Neural cell (in vitro differentiated cells): ENCODE results near the gene MED13L.

ENCODE experiments used
- TF ChIP-seq, protein P1 (sequence below): fragments of 450-650 bp; IDR thresholded peaks from 2 replicates; pipeline ENCODE4 v1.5.1; 2014; ENCODE audit warnings: antibody characterized with exemption, mild to moderate bottlenecking, moderate library complexity; ENCODE audit not compliant: poor library complexity, severe bottlenecking
- TF ChIP-seq, protein P2 (sequence below): IDR thresholded peaks from 2 replicates; pipeline ENCODE4 v1.6.1; 2012; ENCODE audit warnings: borderline replicate concordance

DNA sequence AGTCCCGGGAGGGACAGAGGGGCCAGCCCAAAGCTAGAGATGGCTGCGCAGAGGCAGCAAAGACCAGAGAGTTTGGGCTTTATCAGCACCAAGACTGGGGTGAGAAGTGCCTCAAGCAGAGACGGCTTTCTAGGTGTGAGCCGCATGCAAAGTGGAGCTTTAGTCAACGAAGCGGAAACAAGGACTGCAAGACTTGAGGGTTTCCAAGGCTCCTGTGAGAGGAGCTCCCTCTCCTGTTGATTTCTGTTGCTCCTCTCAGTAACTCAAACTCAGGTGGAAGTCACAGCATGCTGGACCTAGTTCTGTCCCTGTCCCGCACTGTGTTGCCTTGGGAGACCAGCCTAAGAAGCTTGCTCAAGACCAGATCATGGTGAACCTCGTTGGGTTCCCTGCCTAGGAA, 327.8 kb downstream of the MED13L start:
- TF ChIP-seq, protein P1, sequence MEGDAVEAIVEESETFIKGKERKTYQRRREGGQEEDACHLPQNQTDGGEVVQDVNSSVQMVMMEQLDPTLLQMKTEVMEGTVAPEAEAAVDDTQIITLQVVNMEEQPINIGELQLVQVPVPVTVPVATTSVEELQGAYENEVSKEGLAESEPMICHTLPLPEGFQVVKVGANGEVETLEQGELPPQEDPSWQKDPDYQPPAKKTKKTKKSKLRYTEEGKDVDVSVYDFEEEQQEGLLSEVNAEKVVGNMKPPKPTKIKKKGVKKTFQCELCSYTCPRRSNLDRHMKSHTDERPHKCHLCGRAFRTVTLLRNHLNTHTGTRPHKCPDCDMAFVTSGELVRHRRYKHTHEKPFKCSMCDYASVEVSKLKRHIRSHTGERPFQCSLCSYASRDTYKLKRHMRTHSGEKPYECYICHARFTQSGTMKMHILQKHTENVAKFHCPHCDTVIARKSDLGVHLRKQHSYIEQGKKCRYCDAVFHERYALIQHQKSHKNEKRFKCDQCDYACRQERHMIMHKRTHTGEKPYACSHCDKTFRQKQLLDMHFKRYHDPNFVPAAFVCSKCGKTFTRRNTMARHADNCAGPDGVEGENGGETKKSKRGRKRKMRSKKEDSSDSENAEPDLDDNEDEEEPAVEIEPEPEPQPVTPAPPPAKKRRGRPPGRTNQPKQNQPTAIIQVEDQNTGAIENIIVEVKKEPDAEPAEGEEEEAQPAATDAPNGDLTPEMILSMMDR = no peak
- TF ChIP-seq, protein P2, sequence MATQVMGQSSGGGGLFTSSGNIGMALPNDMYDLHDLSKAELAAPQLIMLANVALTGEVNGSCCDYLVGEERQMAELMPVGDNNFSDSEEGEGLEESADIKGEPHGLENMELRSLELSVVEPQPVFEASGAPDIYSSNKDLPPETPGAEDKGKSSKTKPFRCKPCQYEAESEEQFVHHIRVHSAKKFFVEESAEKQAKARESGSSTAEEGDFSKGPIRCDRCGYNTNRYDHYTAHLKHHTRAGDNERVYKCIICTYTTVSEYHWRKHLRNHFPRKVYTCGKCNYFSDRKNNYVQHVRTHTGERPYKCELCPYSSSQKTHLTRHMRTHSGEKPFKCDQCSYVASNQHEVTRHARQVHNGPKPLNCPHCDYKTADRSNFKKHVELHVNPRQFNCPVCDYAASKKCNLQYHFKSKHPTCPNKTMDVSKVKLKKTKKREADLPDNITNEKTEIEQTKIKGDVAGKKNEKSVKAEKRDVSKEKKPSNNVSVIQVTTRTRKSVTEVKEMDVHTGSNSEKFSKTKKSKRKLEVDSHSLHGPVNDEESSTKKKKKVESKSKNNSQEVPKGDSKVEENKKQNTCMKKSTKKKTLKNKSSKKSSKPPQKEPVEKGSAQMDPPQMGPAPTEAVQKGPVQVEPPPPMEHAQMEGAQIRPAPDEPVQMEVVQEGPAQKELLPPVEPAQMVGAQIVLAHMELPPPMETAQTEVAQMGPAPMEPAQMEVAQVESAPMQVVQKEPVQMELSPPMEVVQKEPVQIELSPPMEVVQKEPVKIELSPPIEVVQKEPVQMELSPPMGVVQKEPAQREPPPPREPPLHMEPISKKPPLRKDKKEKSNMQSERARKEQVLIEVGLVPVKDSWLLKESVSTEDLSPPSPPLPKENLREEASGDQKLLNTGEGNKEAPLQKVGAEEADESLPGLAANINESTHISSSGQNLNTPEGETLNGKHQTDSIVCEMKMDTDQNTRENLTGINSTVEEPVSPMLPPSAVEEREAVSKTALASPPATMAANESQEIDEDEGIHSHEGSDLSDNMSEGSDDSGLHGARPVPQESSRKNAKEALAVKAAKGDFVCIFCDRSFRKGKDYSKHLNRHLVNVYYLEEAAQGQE = no peak
